Endothelial cell (in vitro differentiated cells): ENCODE data around the gene ASB9. TPM values are rescaled to one million over a fixed set of nuclear protein-coding genes. Genes with fewer than 3 reads are reported as not detected.

Experiments used
- DNase-seq: peaks from one replicate; pipeline ENCODE4 v3.0.0; 2021; ENCODE audit warnings: low spot score
- H3K27ac Mint-ChIP-seq: one replicate; pipeline ENCODE4 v1.8.0; 2021; ENCODE audit warnings: mixed read lengths, inconsistent platforms; ENCODE audit not compliant: unreplicated experiment
- H3K27me3 Mint-ChIP-seq: one replicate; pipeline ENCODE4 v1.8.0; 2021; ENCODE audit warnings: mild to moderate bottlenecking, moderate library complexity, mixed read lengths, inconsistent platforms; ENCODE audit not compliant: unreplicated experiment
- H3K36me3 Mint-ChIP-seq: one replicate; pipeline ENCODE4 v1.8.0; 2021; ENCODE audit warnings: mild to moderate bottlenecking, low read depth, mixed read lengths, inconsistent platforms; ENCODE audit not compliant: unreplicated experiment
- H3K4me1 Mint-ChIP-seq: one replicate; pipeline ENCODE4 v1.8.0; 2021; ENCODE audit warnings: mild to moderate bottlenecking, mixed read lengths, inconsistent platforms; ENCODE audit not compliant: unreplicated experiment
- H3K4me3 Mint-ChIP-seq: one replicate; pipeline ENCODE4 v1.8.0; 2021; ENCODE audit warnings: mild to moderate bottlenecking, mixed read lengths, inconsistent platforms; ENCODE audit not compliant: unreplicated experiment
- H3K9me3 Mint-ChIP-seq: one replicate; pipeline ENCODE4 v1.8.0; 2021; ENCODE audit warnings: mixed read lengths, inconsistent platforms; ENCODE audit not compliant: unreplicated experiment
- total RNA-seq: library from RNA; stranded (reverse); fragmentation: NEBNext Ultra II Directional; extraction: Animal tissue kit (Norgen Biotek cat#: 25700); gene quantifications from one replicate; pipeline ENCODE4 v1.2.1, GENCODE V29; 2021; ENCODE audit not compliant: unreplicated experiment
- TF ChIP-seq, protein P1 (sequence below): fragments of 200-600 bp; sonication (generic); IDR thresholded peaks from one replicate; pipeline ENCODE4 v1.5.0; 2021; ENCODE audit warnings: antibody characterized with exemption; ENCODE audit not compliant: unreplicated experiment

The ASB9 gene
- total RNA-seq, 1 donor from 2014 or later, result 2.8 TPM

DNA sequence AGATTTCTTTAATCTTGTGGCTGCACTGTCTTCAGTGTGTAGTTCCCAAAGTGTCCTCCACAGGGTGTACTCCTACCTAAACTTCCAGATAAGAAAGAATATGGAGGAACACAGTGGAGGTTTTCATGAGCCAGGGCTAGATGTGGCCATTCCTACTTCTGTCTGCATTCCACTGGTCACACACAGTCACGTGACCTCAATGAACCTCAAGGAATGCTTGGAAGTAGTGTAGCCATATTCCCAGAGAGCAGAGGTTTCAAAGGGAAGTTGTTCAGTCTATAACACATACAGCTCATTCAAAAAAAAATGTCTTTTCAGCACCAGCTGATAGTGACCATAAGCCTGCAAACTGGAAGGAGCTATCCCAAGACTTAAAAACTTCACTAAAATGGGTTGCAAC lies 53.6 kb downstream of the ASB9 start:
- Mint-ChIP-seq H3K27me3 (no peaks in the 10 kb centered on the region), H3K4me1 (no peaks in the 10 kb centered on the region), H3K9me3 (no peaks in the 10 kb centered on the region), H3K27ac (no peak overlapping the region), H3K4me3 (no peak overlapping the region), H3K36me3 (no peaks in the 10 kb centered on the region)
- TF ChIP-seq, protein P1, sequence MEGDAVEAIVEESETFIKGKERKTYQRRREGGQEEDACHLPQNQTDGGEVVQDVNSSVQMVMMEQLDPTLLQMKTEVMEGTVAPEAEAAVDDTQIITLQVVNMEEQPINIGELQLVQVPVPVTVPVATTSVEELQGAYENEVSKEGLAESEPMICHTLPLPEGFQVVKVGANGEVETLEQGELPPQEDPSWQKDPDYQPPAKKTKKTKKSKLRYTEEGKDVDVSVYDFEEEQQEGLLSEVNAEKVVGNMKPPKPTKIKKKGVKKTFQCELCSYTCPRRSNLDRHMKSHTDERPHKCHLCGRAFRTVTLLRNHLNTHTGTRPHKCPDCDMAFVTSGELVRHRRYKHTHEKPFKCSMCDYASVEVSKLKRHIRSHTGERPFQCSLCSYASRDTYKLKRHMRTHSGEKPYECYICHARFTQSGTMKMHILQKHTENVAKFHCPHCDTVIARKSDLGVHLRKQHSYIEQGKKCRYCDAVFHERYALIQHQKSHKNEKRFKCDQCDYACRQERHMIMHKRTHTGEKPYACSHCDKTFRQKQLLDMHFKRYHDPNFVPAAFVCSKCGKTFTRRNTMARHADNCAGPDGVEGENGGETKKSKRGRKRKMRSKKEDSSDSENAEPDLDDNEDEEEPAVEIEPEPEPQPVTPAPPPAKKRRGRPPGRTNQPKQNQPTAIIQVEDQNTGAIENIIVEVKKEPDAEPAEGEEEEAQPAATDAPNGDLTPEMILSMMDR, result no peak
- DNase-seq, result no peak

DNA sequence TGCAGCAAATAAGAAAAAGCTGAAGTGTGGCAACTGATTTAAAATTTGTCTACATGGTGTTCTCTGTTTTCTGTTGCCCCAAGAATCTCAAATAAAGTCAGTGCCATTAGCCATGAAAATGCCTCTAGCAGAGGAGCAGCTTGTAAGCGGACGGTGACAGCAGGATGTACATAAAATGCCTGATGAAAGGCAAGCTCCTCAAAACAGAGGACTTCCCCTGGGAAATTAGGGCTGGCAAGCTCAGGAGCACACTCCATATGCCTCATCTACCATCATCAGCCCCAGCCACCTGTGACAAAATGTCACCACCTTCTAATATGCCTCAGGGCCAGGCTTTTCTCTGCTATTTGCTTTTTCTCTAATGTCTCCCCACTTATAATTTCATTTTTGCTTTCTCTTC lies 54.5 kb downstream of the ASB9 start:
- H3K27ac Mint-ChIP-seq, result no peak overlapping the region
- TF ChIP-seq, protein P1, result no peak
- H3K36me3 Mint-ChIP-seq, result no peaks in the 10 kb centered on the region
- no peaks in the 10 kb centered on the region for H3K27me3 Mint-ChIP-seq
- H3K4me1 Mint-ChIP-seq, result no peaks in the 10 kb centered on the region
- no peaks in the 10 kb centered on the region for H3K9me3 Mint-ChIP-seq
- no peak overlapping the region for H3K4me3 Mint-ChIP-seq
- DNase-seq, result no peak

DNA sequence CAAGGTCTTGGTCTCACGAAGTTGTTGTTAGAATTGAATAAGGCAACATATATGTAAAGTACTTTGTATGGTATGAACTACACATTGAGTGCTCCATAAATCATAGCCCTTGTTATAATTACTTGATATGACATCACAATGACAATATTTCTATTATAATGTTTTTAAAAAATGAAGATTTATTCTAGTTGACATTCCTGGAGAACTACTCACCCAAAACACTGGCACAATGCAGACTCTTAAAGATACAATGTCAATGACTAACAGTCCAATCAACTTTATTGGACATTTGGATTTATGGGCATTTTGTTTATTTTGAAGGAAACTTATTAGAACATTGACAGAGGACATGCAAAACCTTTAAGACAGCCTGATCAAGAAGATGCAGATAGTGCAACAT lies 55.3 kb downstream of the ASB9 start:
- no peaks in the 10 kb centered on the region for H3K9me3 Mint-ChIP-seq
- H3K27me3 Mint-ChIP-seq, result no peaks in the 10 kb centered on the region
- DNase-seq, result no peak
- no peaks in the 10 kb centered on the region for H3K36me3 Mint-ChIP-seq
- H3K4me1 Mint-ChIP-seq, result no peaks in the 10 kb centered on the region
- H3K4me3 Mint-ChIP-seq, result no peak overlapping the region
- TF ChIP-seq, protein P1, result no peak
- H3K27ac Mint-ChIP-seq, result no peak overlapping the region

DNA sequence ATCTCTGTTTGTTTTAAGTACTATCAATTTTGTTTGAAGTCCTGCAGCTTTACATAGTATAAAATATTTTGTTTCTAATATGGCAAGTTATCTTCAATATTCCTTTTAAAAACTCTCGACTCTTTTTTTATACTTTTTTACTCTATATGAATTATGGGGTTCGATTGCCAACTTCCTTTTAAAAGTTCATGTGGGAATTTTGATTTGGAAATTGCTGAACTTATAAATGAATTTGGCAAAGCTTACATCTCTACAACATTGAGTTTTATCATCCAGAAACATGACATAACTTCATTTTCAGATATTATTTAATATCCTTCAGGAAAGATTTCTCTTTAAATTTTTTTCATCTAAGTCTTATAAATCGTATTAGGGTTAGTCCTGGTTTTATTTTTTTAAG lies 60.8 kb downstream of the ASB9 start:
- no peak overlapping the region for H3K27ac Mint-ChIP-seq
- no peaks in the 10 kb centered on the region for H3K27me3 Mint-ChIP-seq
- no peaks in the 10 kb centered on the region for H3K9me3 Mint-ChIP-seq
- H3K4me1 Mint-ChIP-seq, result no peaks in the 10 kb centered on the region
- no peak overlapping the region for H3K4me3 Mint-ChIP-seq
- TF ChIP-seq, protein P1, result no peak
- no peaks in the 10 kb centered on the region for H3K36me3 Mint-ChIP-seq
- DNase-seq, result no peak

DNA sequence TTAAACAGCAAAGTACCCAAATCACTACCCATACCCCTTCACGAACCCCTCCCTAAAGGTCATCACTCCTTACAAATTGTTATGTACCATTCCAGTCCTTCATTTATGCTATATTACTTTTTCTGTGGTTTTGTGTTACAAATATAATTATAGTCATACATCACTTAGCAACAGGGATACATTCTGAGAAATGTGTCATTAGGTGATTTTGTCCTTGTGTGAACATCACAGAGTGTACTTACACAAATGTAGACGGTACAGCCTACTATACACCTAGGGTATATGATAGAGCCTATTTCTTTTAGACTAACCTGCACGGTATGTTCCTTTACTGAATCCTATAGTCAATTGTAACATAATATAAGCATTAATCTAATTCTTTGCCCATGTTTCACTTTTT lies 61.9 kb downstream of the ASB9 start:
- TF ChIP-seq, protein P1, result no peak
- Mint-ChIP-seq H3K4me1 (no peaks in the 10 kb centered on the region), H3K9me3 (no peaks in the 10 kb centered on the region), H3K4me3 (no peak overlapping the region), H3K36me3 (no peaks in the 10 kb centered on the region), H3K27ac (no peak overlapping the region), H3K27me3 (no peaks in the 10 kb centered on the region)
- DNase-seq, result no peak
